HG02885 (cell line): ENCODE data around the gene CLIC4.
"Not testable (repeated sequence)": the region's sequence is repeated elsewhere in the genome, so short reads cannot be mapped to it uniquely, and the experiment has no call there.

Source experiments
- ATAC-seq: cut with Tn5 transposase; IDR thresholded peaks from one replicate; pipeline ENCODE4 v1.9.1; 2021; ENCODE audit warnings: mild to moderate bottlenecking; ENCODE audit not compliant: unreplicated experiment, poor library complexity

The CLIC4 gene

GRCh38 chr1:24871306-24871901 lies 126.2 kb downstream of the CLIC4 start:
- no peak for ATAC-seq

- no peak for ATAC-seq
Measured at GRCh38 chr1:24872061-24872850, 127.0 kb downstream of the CLIC4 start.

- no peak for ATAC-seq
Measured at GRCh38 chr1:24873148-24873547, 127.9 kb downstream of the CLIC4 start.

GRCh38 chr1:24874056-24874455 lies 128.8 kb downstream of the CLIC4 start:
- no peak for ATAC-seq

GRCh38 chr1:24874611-24875234 lies 129.5 kb downstream of the CLIC4 start:
- no peak for ATAC-seq

GRCh38 chr1:24875257-24875656 lies 130.0 kb downstream of the CLIC4 start:
- no peak for ATAC-seq

- no peak for ATAC-seq
Measured at GRCh38 chr1:24875991-24876506, 130.8 kb downstream of the CLIC4 start.

- no peak for ATAC-seq
Measured at GRCh38 chr1:24878045-24878444, 132.8 kb downstream of the CLIC4 start.

- no peak for ATAC-seq
Measured at GRCh38 chr1:24878775-24879742, 133.8 kb downstream of the CLIC4 start.

- ATAC-seq, result no peak
Measured at GRCh38 chr1:24881034-24881433, 135.8 kb downstream of the CLIC4 start.

GRCh38 chr1:24884751-24885150 lies 139.5 kb downstream of the CLIC4 start:
- no peak for ATAC-seq

- no peak for ATAC-seq
Measured at GRCh38 chr1:24886241-24886640, 141.0 kb downstream of the CLIC4 start.

GRCh38 chr1:24888061-24888970 lies 143.1 kb downstream of the CLIC4 start:
- ATAC-seq, result no peak

GRCh38 chr1:24888971-24889676 lies 143.9 kb downstream of the CLIC4 start:
- ATAC-seq, result no peak

- no peak for ATAC-seq
Measured at GRCh38 chr1:24890887-24891286, 145.6 kb downstream of the CLIC4 start.

- not testable (repeated sequence) for ATAC-seq
Measured at GRCh38 chr1:24891367-24891766, 146.1 kb downstream of the CLIC4 start.

- ATAC-seq, result no peak
Measured at GRCh38 chr1:24892188-24893153, 147.2 kb downstream of the CLIC4 start.
